Panc1 (cell line): ENCODE results near the gene FKBP6. TPM values are rescaled to one million over a fixed set of nuclear protein-coding genes. Genes with fewer than 3 reads are reported as not detected.

Experiments
- ATAC-seq: fragments of 200-7000 bp; cut with Tn5 transposase; 2 replicates; pipeline ENCODE4 v1.9.1; 2020; ENCODE audit warnings: mild to moderate bottlenecking, moderate library complexity
- BruUV-seq: library from RNA; stranded (reverse); fragments of 400-500 nt; replicated peaks from 2 replicates; lab custom pipeline; 2021; lab: Mats Ljungman, UMichigan
- CTCF ChIA-PET: fragments of 300-600 bp; sonication (Branson Sonifier 250); formaldehyde crosslinking; loops from one replicate; lab custom pipeline; 2022; ENCODE audit warnings: antibody characterized with exemption; lab: Charles Lee
- POLR2A ChIA-PET: fragments of 300-600 bp; sonication (Branson Sonifier 250); formaldehyde crosslinking; loops from one replicate; lab custom pipeline; 2022; ENCODE audit warnings: antibody characterized with exemption; lab: Charles Lee
- DNase-seq: peaks from one replicate; pipeline ENCODE4 v3.0.0-alpha.2; 2010; ENCODE audit warnings: low read depth, low spot score
- H3K27ac ChIP-seq: 2 replicates; pipeline ENCODE4 v1.5.1; 2011; ENCODE audit warnings: mild to moderate bottlenecking, low read length, inconsistent platforms
- H3K27me3 ChIP-seq: fragments of 200-500 bp; sonication (Bioruptor generic); 2 replicates; pipeline ENCODE4 v1.6.0; 2014; ENCODE audit warnings: low read length, inconsistent platforms; ENCODE audit not compliant: control insufficient read depth, insufficient read depth
- H3K36me3 ChIP-seq: fragments of 200-500 bp; sonication (Bioruptor generic); 2 replicates; pipeline ENCODE4 v1.5.1; 2014; ENCODE audit warnings: inconsistent platforms, mild to moderate bottlenecking, low read length, moderate library complexity; ENCODE audit not compliant: control insufficient read depth, insufficient read depth
- H3K4me1 ChIP-seq: 2 replicates; pipeline ENCODE4 v1.5.1; 2011; ENCODE audit warnings: inconsistent platforms, mild to moderate bottlenecking, low read length, moderate library complexity; ENCODE audit not compliant: control insufficient read depth, insufficient read depth
- H3K4me3 ChIP-seq, 2 experiments: 2 replicates each; pipeline ENCODE4 v1.5.1; 2011 to 2012; ENCODE audit warnings: low read depth in 2 of 2, low read length in 2 of 2, mild to moderate bottlenecking in 2 of 2, inconsistent platforms in 1 of 2, moderate library complexity in 1 of 2
- H3K9me3 ChIP-seq: fragments of 200-500 bp; sonication (Bioruptor generic); 2 replicates; pipeline ENCODE4 v1.5.1; 2014; ENCODE audit warnings: low read depth, mild to moderate bottlenecking, inconsistent platforms, low read length, moderate library complexity; ENCODE audit not compliant: control insufficient read depth, insufficient read depth
- POLR2AphosphoS5 ChIP-seq: IDR thresholded peaks from 2 replicates; pipeline ENCODE4 v1.6.1; 2012; ENCODE audit warnings: mild to moderate bottlenecking, low read depth, low read length, moderate library complexity
- SIN3A ChIP-seq: IDR thresholded peaks from 2 replicates; pipeline ENCODE4 v1.6.1; 2012; ENCODE audit warnings: low read depth, mild to moderate bottlenecking, low read length, moderate library complexity, borderline replicate concordance; ENCODE audit not compliant: insufficient read depth
- TCF7L2 ChIP-seq: IDR thresholded peaks from 2 replicates; pipeline ENCODE4 v1.6.1; 2011; ENCODE audit warnings: mild to moderate bottlenecking, low read depth, low read length, inconsistent platforms
- in situ Hi-C: cut with HindIII; loops from 2 replicates; pipeline ENCODE4 v1.10.0; 2016; ENCODE audit warnings: low sequenced_read_pairs, low pct_unique_long_range_greater_than_20kb
- intact Hi-C: fragments of 100-400 bp; cut with micrococcal nuclease; formaldehyde crosslinking; loops from one replicate; pipeline ENCODE4 v1.10.0; 2022; ENCODE audit not compliant: unreplicated experiment
- total RNA-seq: library from RNA; stranded (reverse); gene quantifications from one replicate; pipeline ENCODE4 v1.2.1, GENCODE V29; 2021; ENCODE audit not compliant: unreplicated experiment
- TF ChIP-seq, protein P1 (sequence below), 2 experiments: IDR thresholded peaks; 2 replicates each; pipeline ENCODE4 v1.6.1; 2011 to 2012; ENCODE audit warnings: low read depth in 2 of 2, control low read depth in 1 of 2, low read length in 1 of 2, mild to moderate bottlenecking in 1 of 2, moderate library complexity in 1 of 2; ENCODE audit not compliant: insufficient read depth in 1 of 2
- TF ChIP-seq, protein P2 (sequence below): fragments of 450-650 bp; IDR thresholded peaks from 2 replicates; pipeline ENCODE4 v1.5.1; 2017; ENCODE audit warnings: mild to moderate bottlenecking

The FKBP6 gene
- total RNA-seq, 1 experiment from 2014 or later, result not detected

DNA sequence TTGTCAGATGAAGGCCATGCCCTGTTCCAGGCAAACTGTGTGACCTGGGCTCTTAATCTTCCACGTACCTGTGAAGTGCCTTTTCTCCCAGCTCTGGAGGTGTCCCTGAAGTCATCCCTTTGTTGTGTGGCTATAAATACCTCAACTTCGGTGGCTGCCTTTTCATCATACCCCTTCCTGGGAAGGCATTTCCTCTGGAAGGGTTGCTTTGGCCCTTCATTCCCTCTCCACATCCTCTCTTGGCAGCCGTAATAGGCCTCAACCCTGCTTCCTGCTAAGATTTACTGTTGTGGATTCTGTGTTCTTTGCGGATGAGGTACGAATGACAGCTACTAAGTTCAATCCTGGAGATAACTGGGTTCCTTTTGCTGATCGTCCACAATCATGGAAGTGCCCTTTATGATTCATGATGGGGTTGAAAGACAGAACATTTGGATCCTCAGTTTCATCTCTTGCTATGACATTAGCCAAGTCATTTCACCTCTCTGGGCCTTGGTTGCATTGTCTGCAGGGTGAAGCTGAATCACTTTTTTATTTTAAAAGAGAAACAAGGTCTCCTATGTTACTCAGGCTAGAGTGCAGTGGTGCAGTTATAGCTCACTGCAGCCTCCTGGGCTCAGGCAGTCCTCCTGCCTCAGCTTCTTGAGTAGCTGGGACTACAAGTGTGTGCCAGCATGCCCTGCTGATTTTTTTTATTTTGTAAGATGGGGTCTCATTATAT lies 23.6 kb downstream of the FKBP6 start:
- no peak overlapping the region for H3K27ac ChIP-seq
- DNase-seq, result no peak
- in situ Hi-C loops (no loop called here), intact Hi-C loops (no loop called here)
- H3K4me1 ChIP-seq, result no peaks in the 10 kb centered on the region
- ATAC-seq, result no peak
- ChIA-PET CTCF (no interaction called here), POLR2A (no interaction called here)
- TF ChIP-seq, protein P1, sequence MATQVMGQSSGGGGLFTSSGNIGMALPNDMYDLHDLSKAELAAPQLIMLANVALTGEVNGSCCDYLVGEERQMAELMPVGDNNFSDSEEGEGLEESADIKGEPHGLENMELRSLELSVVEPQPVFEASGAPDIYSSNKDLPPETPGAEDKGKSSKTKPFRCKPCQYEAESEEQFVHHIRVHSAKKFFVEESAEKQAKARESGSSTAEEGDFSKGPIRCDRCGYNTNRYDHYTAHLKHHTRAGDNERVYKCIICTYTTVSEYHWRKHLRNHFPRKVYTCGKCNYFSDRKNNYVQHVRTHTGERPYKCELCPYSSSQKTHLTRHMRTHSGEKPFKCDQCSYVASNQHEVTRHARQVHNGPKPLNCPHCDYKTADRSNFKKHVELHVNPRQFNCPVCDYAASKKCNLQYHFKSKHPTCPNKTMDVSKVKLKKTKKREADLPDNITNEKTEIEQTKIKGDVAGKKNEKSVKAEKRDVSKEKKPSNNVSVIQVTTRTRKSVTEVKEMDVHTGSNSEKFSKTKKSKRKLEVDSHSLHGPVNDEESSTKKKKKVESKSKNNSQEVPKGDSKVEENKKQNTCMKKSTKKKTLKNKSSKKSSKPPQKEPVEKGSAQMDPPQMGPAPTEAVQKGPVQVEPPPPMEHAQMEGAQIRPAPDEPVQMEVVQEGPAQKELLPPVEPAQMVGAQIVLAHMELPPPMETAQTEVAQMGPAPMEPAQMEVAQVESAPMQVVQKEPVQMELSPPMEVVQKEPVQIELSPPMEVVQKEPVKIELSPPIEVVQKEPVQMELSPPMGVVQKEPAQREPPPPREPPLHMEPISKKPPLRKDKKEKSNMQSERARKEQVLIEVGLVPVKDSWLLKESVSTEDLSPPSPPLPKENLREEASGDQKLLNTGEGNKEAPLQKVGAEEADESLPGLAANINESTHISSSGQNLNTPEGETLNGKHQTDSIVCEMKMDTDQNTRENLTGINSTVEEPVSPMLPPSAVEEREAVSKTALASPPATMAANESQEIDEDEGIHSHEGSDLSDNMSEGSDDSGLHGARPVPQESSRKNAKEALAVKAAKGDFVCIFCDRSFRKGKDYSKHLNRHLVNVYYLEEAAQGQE (IDR thresholded peaks at IDR 0.05; ENCODE audit: insufficient read depth in 1 of 2, low read depth in 2 of 2, low read length in 1 of 2), result no peak
- TF ChIP-seq TCF7L2, result no peak
- TF ChIP-seq, protein P2, sequence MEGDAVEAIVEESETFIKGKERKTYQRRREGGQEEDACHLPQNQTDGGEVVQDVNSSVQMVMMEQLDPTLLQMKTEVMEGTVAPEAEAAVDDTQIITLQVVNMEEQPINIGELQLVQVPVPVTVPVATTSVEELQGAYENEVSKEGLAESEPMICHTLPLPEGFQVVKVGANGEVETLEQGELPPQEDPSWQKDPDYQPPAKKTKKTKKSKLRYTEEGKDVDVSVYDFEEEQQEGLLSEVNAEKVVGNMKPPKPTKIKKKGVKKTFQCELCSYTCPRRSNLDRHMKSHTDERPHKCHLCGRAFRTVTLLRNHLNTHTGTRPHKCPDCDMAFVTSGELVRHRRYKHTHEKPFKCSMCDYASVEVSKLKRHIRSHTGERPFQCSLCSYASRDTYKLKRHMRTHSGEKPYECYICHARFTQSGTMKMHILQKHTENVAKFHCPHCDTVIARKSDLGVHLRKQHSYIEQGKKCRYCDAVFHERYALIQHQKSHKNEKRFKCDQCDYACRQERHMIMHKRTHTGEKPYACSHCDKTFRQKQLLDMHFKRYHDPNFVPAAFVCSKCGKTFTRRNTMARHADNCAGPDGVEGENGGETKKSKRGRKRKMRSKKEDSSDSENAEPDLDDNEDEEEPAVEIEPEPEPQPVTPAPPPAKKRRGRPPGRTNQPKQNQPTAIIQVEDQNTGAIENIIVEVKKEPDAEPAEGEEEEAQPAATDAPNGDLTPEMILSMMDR, result no peak
- no peak for TF ChIP-seq POLR2AphosphoS5
- no peak for TF ChIP-seq SIN3A
- no TSS peak for BruUV-seq
- no peaks in the 10 kb centered on the region for H3K9me3 ChIP-seq
- no peak overlapping the region for H3K4me3 ChIP-seq
- no peaks in the 10 kb centered on the region for H3K36me3 ChIP-seq
- no peaks in the 10 kb centered on the region for H3K27me3 ChIP-seq

DNA sequence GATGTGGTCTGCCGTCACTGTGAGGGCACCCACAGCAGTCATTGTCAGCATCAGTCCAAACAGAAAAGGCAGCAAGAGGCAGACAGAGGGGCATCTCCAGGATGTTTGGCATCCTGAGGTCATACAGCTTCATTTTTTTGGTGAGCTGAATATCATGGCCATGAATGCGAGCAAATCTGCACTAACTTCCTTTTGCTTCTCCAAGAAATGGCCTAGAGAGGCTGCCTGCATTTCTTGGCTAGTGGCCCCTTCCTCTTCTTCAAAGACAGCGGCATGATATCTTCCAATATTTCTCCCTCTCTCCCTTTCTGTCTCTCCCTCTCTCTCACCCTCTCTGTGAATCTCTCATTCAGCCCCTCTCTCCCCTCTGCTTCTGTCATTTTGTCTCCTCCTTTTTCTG lies 24.8 kb downstream of the FKBP6 start:
- POLR2A ChIA-PET, result no interaction called here
- Histone ChIP-seq H3K4me1 (peaks cover under 1% of the 10 kb centered on the region; the same call in 1 of the 2 replicates), H3K27me3 (no peaks in the 10 kb centered on the region), H3K36me3 (no peaks in the 10 kb centered on the region), H3K27ac (no peak overlapping the region), H3K9me3 (no peaks in the 10 kb centered on the region), H3K4me3 (no peak overlapping the region)
- no TSS peak for BruUV-seq
- in situ Hi-C loops (no loop called here), intact Hi-C loops (no loop called here)
- TF ChIP-seq, protein P1 (IDR thresholded peaks at IDR 0.05; ENCODE audit: insufficient read depth in 1 of 2, low read depth in 2 of 2, low read length in 1 of 2), result no peak
- TF ChIP-seq SIN3A, result no peak
- TF ChIP-seq POLR2AphosphoS5, result no peak
- no peak for TF ChIP-seq TCF7L2
- TF ChIP-seq, protein P2, result no peak
- no peak for DNase-seq
- CTCF ChIA-PET, result no interaction called here
- ATAC-seq, result no peak
